ENCODE results near the gene MRPL20. TPM values are rescaled to one million over a fixed set of nuclear protein-coding genes. Genes with fewer than 3 reads are reported as not detected.

The MRPL20 gene
- total and polyA plus RNA-seq, 9 donors: 79.9 to 130 (median 95.0) TPM

- no peaks in the 10 kb centered on the region for H3K36me3 ChIP-seq
- no peaks in the 10 kb centered on the region for H3K27me3 ChIP-seq
- 87 to 92% (median 89%) methylated on average over 31 to 45 of the region's 45 CpGs for WGBS, 3 donors
- peaks cover 28% of the 10 kb centered on the region for H3K4me1 ChIP-seq (ENCODE audit: insufficient read depth)
- TF ChIP-seq POLR2A (IDR thresholded peaks at IDR 0.05) (no peak), EP300 (IDR thresholded peaks at IDR 0.05) (no peak), CTCF (IDR thresholded peaks at IDR 0.05) (no peak)
- H3K27ac ChIP-seq: no peak overlapping the region
- no peak overlapping the region for H3K4me3 ChIP-seq
- peak in 1 of 5 donors; percentile 43 for DNase-seq
- no peaks in the 10 kb centered on the region for H3K9me3 ChIP-seq
- intact Hi-C loops (cut with DNase I): no loop called here
Observed at GRCh38 chr1:1438531-1439381, 31.7 kb upstream of the MRPL20 start.

GRCh38 chr1:1437904-1438376 is 30.8 kb upstream of the MRPL20 start:
- Histone ChIP-seq H3K4me3 (no peak overlapping the region), H3K27me3 (no peaks in the 10 kb centered on the region), H3K9me3 (no peaks in the 10 kb centered on the region), H3K36me3 (no peaks in the 10 kb centered on the region), H3K4me1 (ENCODE audit: insufficient read depth) (peaks cover 34% of the 10 kb centered on the region), H3K27ac (no peak overlapping the region)
- 77 to 93% (median 87%) methylated on average over 6 to 11 of the region's 11 CpGs for WGBS, 3 donors
- no peak for DNase-seq
- intact Hi-C loops (cut with DNase I): no loop called here
- TF ChIP-seq EP300 (IDR thresholded peaks at IDR 0.05): no peak

GRCh38 chr1:1437033-1437903 is 30.2 kb upstream of the MRPL20 start:
- Histone ChIP-seq H3K4me3 (no peak overlapping the region), H3K9me3 (no peaks in the 10 kb centered on the region), H3K4me1 (ENCODE audit: insufficient read depth) (peaks cover 39% of the 10 kb centered on the region), H3K36me3 (no peaks in the 10 kb centered on the region), H3K27me3 (no peaks in the 10 kb centered on the region), H3K27ac (no peak overlapping the region)
- no peak for TF ChIP-seq EP300 (IDR thresholded peaks at IDR 0.05)
- TF ChIP-seq CTCF (IDR thresholded peaks at IDR 0.05): no peak
- no peak for TF ChIP-seq POLR2A (IDR thresholded peaks at IDR 0.05)
- intact Hi-C loops (cut with DNase I): no loop called here
- peak in 1 of 5 donors; percentile 43 for DNase-seq
- WGBS, 3 donors: 81 to 85% (median 81%) methylated on average over 23 to 31 of the region's 31 CpGs

GRCh38 chr1:1436630-1437032 is 29.5 kb upstream of the MRPL20 start:
- 81 to 89% (median 83%) methylated on average over 6 to 7 of the region's 7 CpGs for WGBS, 3 donors
- Histone ChIP-seq H3K27ac (no peak overlapping the region), H3K36me3 (no peaks in the 10 kb centered on the region), H3K9me3 (no peaks in the 10 kb centered on the region), H3K4me3 (peak overlapping the region; percentile 49), H3K4me1 (ENCODE audit: insufficient read depth) (peaks cover 44% of the 10 kb centered on the region), H3K27me3 (no peaks in the 10 kb centered on the region)
- TF ChIP-seq EP300 (IDR thresholded peaks at IDR 0.05): no peak
- TF ChIP-seq POLR2A (IDR thresholded peaks at IDR 0.05): no peak
- TF ChIP-seq CTCF (IDR thresholded peaks at IDR 0.05): no peak
- DNase-seq: no peak
- intact Hi-C loops (cut with DNase I): no loop called here
